ENCODE measurements around the gene GDA.

GRCh38 chr9:72168075-72168474 is 18.8 kb downstream of the GDA start:
- TF ChIP-seq FOXM1 (IDR thresholded peaks at IDR 0.05; ENCODE audit: low read depth) (no peak), FOXM1 (CRISPR knock-in tag; IDR thresholded peaks at IDR 0.05; ENCODE audit: low read depth) (no peak), CREB1 (IDR thresholded peaks at IDR 0.05) (no peak), CREB1 (CRISPR knock-in tag; IDR thresholded peaks at IDR 0.05) (no peak), EZH2 (IDR thresholded peaks at IDR 0.05; ENCODE audit: borderline replicate concordance, low read depth, low read length) (no peak), CTCF (IDR thresholded peaks at IDR 0.05 in 2 of 3, conservative IDR thresholded peaks at IDR 0.05 in 1 of 3; ENCODE audit: insufficient read depth in 2 of 3, low read depth in 1 of 3, low read length in 3 of 3) (no peak), MAZ (CRISPR knock-in tag; conservative IDR thresholded peaks at IDR 0.05 in 1 of 2, IDR thresholded peaks at IDR 0.05 in 1 of 2) (no peak), TBP (optimal IDR thresholded peaks at IDR 0.05; ENCODE audit: low read depth, low read length) (no peak), SMAD1 (IDR thresholded peaks at IDR 0.05; ENCODE audit: low read depth, low read length, partially characterized antibody) (no peak), RBBP5 (IDR thresholded peaks at IDR 0.05; ENCODE audit: borderline replicate concordance, insufficient read depth, low read length, poor library complexity, severe bottlenecking) (no peak), CHD2 (IDR thresholded peaks at IDR 0.05; ENCODE audit: low read depth, low read length) (no peak), HDAC2 (IDR thresholded peaks at IDR 0.05) (no peak), MTF1 (CRISPR knock-in tag; IDR thresholded peaks at IDR 0.05; ENCODE audit: borderline replicate concordance) (no peak)
